Endodermal cell (in vitro differentiated cells): ENCODE measurements around the gene TCTN1. TPM values are rescaled to one million over a fixed set of nuclear protein-coding genes. Genes with fewer than 3 reads are reported as not detected.

Experiments used
- DNase-seq: peaks from one replicate; pipeline ENCODE4 v3.0.0-alpha.2; 2017
- H3K27ac ChIP-seq: 2 replicates; pipeline ENCODE4 v1.5.1; 2013; ENCODE audit warnings: mild to moderate bottlenecking, low read depth, low read length, moderate library complexity
- H3K27me3 ChIP-seq: 2 replicates; pipeline ENCODE4 v1.6.1; 2013; ENCODE audit warnings: mild to moderate bottlenecking, low read length, moderate library complexity; ENCODE audit not compliant: insufficient read depth, control insufficient read depth, poor library complexity, severe bottlenecking
- H3K36me3 ChIP-seq: 2 replicates; pipeline ENCODE4 v1.7.0; 2013; ENCODE audit warnings: mild to moderate bottlenecking, low read length, moderate library complexity; ENCODE audit not compliant: control insufficient read depth, insufficient read depth
- H3K4me1 ChIP-seq: one replicate; pipeline ENCODE4 v1.7.0; 2013; ENCODE audit warnings: low read length; ENCODE audit not compliant: control insufficient read depth, insufficient read depth
- H3K4me3 ChIP-seq: 2 replicates; pipeline ENCODE4 v1.5.1; 2013; ENCODE audit warnings: mild to moderate bottlenecking, low read length, moderate library complexity
- H3K9ac ChIP-seq: 2 replicates; pipeline ENCODE4 v1.6.1; 2013; ENCODE audit warnings: mild to moderate bottlenecking, low read length, moderate library complexity; ENCODE audit not compliant: poor library complexity, severe bottlenecking; ENCODE audit errors: extremely low read depth
- H3K9me3 ChIP-seq: 2 replicates; pipeline ENCODE4 v1.6.1; 2013; ENCODE audit warnings: mild to moderate bottlenecking, low read length, moderate library complexity; ENCODE audit not compliant: control insufficient read depth
- H3K27ac Mint-ChIP-seq: 2 replicates; pipeline ENCODE4 v1.8.0; 2020; ENCODE audit warnings: mixed read lengths
- H3K27me3 Mint-ChIP-seq: 2 replicates; pipeline ENCODE4 v1.8.0; 2021; ENCODE audit warnings: mild to moderate bottlenecking, mixed read lengths; ENCODE audit not compliant: insufficient read depth
- H3K36me3 Mint-ChIP-seq: 2 replicates; pipeline ENCODE4 v1.8.0; 2020; ENCODE audit warnings: low read depth, mixed read lengths
- H3K4me1 Mint-ChIP-seq: 2 replicates; pipeline ENCODE4 v1.8.0; 2020; ENCODE audit warnings: mixed read lengths
- H3K4me3 Mint-ChIP-seq: 2 replicates; pipeline ENCODE4 v1.8.0; 2020; ENCODE audit warnings: mild to moderate bottlenecking, moderate library complexity, mixed read lengths
- H3K9me3 Mint-ChIP-seq: 2 replicates; pipeline ENCODE4 v1.8.0; 2020; ENCODE audit warnings: mild to moderate bottlenecking, mixed read lengths
- WGBS, 2 experiments: methylation state at CpG; one replicate each; pipeline versions ENCODE4 v1.1.5 to v1.1.7; 2013; ENCODE audit warnings: missing lambda C conversion rate in 2 of 2, mixed read lengths in 1 of 2; ENCODE audit not compliant: insufficient coverage in 1 of 2, insufficient read length in 1 of 2; 5-methylcytosine and 5-hydroxymethylcytosine counted together
- total RNA-seq, 2 donors: library from RNA; stranded (reverse); fragmentation: NEBNext Ultra II Directional in 1 of 2; extraction: Animal tissue kit (Norgen Biotek cat#: 25700) in 1 of 2; gene quantifications; 2 replicates in 1 of 2; 3 replicates in 1 of 2; pipeline ENCODE4 v1.2.1, GENCODE V29; 2021
- TF ChIP-seq, protein P1 (sequence below): fragments of 200-600 bp; sonication (generic); conservative IDR thresholded peaks from 2 replicates; pipeline ENCODE4 v1.5.0; 2021; ENCODE audit warnings: antibody characterized with exemption, mild to moderate bottlenecking

The TCTN1 gene
- total RNA-seq, 2 donors from 2014 or later: 29.5 to 44.9 TPM

DNA sequence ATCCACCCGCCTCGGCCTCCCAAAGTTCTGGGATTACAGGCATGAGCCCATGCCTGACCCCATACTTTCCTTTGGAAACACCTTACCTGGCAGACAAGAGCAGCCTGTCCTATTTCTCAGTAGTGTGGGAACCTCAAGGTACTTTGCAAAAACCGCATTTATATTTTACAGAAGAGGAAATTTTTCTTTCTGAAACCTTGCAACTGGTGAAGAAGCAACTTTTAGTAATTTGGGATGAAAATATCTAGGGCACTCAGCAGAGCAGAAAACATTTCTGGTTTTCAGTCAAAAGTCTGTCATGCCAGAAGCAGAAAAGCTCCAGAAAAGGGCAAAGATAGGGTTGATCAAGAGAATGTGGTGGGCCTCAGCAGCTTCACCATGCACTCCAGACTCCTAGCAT is 53.7 kb downstream of the TCTN1 start:
- Mint-ChIP-seq H3K27me3 (no peaks in the 10 kb centered on the region), H3K4me3 (no peak overlapping the region), H3K4me1 (no peaks in the 10 kb centered on the region), H3K27ac (no peak overlapping the region), H3K36me3 (peaks cover 2% of the 10 kb centered on the region), H3K9me3 (no peaks in the 10 kb centered on the region)
- Histone ChIP-seq H3K4me1 (no peaks in the 10 kb centered on the region), H3K27ac (no peak overlapping the region), H3K9ac (no peak overlapping the region), H3K4me3 (no peak overlapping the region), H3K9me3 (peaks cover 7% of the 10 kb centered on the region), H3K27me3 (no peaks in the 10 kb centered on the region), H3K36me3 (no peaks in the 10 kb centered on the region)
- 99 to 100% methylated on average over 1 to 3 of the region's 3 CpGs for WGBS, 2 experiments
- DNase-seq: no peak
- TF ChIP-seq, protein P1, sequence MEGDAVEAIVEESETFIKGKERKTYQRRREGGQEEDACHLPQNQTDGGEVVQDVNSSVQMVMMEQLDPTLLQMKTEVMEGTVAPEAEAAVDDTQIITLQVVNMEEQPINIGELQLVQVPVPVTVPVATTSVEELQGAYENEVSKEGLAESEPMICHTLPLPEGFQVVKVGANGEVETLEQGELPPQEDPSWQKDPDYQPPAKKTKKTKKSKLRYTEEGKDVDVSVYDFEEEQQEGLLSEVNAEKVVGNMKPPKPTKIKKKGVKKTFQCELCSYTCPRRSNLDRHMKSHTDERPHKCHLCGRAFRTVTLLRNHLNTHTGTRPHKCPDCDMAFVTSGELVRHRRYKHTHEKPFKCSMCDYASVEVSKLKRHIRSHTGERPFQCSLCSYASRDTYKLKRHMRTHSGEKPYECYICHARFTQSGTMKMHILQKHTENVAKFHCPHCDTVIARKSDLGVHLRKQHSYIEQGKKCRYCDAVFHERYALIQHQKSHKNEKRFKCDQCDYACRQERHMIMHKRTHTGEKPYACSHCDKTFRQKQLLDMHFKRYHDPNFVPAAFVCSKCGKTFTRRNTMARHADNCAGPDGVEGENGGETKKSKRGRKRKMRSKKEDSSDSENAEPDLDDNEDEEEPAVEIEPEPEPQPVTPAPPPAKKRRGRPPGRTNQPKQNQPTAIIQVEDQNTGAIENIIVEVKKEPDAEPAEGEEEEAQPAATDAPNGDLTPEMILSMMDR: no peak

DNA sequence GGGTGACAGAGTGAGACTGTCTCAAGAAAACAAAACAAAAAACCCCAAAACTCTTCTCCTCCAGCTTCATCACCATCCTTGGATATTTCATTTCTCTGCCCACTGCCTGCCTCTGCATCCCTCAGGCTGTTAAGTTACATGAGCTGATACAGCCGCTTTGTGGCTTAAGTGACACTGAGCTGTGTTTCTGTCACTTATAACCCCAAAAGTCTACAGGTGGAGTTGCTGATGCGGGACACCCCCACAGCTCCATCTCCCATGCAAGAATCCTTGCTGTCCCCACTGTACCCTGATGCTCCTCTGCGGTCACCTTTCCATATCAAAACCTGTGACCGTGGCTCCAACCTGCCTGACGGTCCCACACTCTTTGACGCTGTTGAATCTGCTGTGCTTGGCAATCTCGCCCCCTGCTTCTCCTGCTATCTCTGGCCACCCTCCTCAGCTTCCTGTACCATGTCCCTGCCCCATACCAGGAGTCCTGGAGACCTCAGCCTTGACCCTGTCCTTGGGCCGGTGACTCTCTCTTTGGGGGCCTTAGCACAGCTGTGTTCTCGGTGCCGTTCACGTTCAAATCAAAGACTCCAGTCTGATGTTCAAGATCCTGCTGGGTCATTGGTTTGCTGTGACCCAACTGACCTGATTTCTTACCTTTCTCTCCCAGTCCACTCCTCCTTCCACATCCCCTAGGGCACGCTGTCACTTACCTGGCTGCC is 54.7 kb downstream of the TCTN1 start:
- no peaks in the 10 kb centered on the region for H3K4me1 ChIP-seq
- H3K27ac ChIP-seq: no peak overlapping the region
- no peaks in the 10 kb centered on the region for H3K27me3 ChIP-seq
- no peak for DNase-seq
- H3K36me3 ChIP-seq: no peaks in the 10 kb centered on the region
- H3K9ac ChIP-seq: no peak overlapping the region
- 92 to 98% methylated on average over 11 to 12 of the region's 12 CpGs for WGBS, 2 experiments
- H3K9me3 Mint-ChIP-seq: no peaks in the 10 kb centered on the region
- H3K36me3 Mint-ChIP-seq: peaks cover 2% of the 10 kb centered on the region
- H3K27me3 Mint-ChIP-seq: no peaks in the 10 kb centered on the region
- H3K4me1 Mint-ChIP-seq: no peaks in the 10 kb centered on the region
- H3K9me3 ChIP-seq: peaks cover 7% of the 10 kb centered on the region
- no peak overlapping the region for H3K4me3 Mint-ChIP-seq
- H3K4me3 ChIP-seq: no peak overlapping the region
- TF ChIP-seq, protein P1: no peak
- H3K27ac Mint-ChIP-seq: no peak overlapping the region

DNA sequence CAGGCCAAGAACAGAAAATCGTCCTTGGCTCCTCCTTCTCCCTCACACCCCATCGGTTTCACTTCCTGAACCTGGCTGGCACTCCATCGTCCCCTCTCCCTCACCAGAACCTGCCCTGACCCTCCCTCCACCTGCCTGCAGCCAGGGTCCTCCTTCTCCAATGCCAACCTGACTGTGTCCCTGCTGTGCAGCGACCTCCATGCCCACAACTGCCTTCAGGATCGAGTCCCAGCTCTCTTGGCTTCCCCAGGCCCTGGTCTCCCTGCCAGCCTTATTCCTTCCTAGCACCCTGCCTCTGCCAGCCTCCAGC is 55.2 kb downstream of the TCTN1 start:
- Mint-ChIP-seq H3K4me1 (no peaks in the 10 kb centered on the region), H3K27ac (no peak overlapping the region), H3K36me3 (peaks cover 6% of the 10 kb centered on the region), H3K27me3 (no peaks in the 10 kb centered on the region), H3K4me3 (no peak overlapping the region), H3K9me3 (no peaks in the 10 kb centered on the region)
- no peaks in the 10 kb centered on the region for H3K36me3 ChIP-seq
- WGBS, 2 experiments: 73 to 76% methylated on average over 5 of the region's 5 CpGs
- no peak overlapping the region for H3K9ac ChIP-seq
- no peaks in the 10 kb centered on the region for H3K4me1 ChIP-seq
- H3K27me3 ChIP-seq: no peaks in the 10 kb centered on the region
- H3K4me3 ChIP-seq: no peak overlapping the region
- peaks cover 7% of the 10 kb centered on the region for H3K9me3 ChIP-seq
- TF ChIP-seq, protein P1: no peak
- H3K27ac ChIP-seq: no peak overlapping the region
- no peak for DNase-seq
